IMR-90 (cell line): ENCODE data around the gene ATG9B. TPM values are rescaled to one million over a fixed set of nuclear protein-coding genes. Genes with fewer than 3 reads are reported as not detected.

ENCODE experiments used
- ATAC-seq: fragments of 200-7000 bp; cut with Tn5 transposase; 2 replicates; pipeline ENCODE4 v1.9.1; 2020; ENCODE audit warnings: low read depth, mild to moderate bottlenecking, moderate library complexity
- BruUV-seq: library from RNA; stranded (reverse); fragments of 400-500 nt; replicated peaks from 2 replicates; lab custom pipeline; 2021; lab: Mats Ljungman, UMichigan
- CTCF ChIA-PET: fragments of 300-600 bp; formaldehyde crosslinking; extraction: SDS; loops from one replicate; lab custom pipeline; 2021; ENCODE audit warnings: antibody characterized with exemption; lab: Yijun Ruan, JAX
- POLR2A ChIA-PET: fragments of 300-600 bp; sonication (Branson Sonifier 250); formaldehyde crosslinking; loops from one replicate; lab custom pipeline; 2022; ENCODE audit warnings: antibody characterized with exemption; ENCODE audit not compliant: unreplicated experiment; lab: Charles Lee
- DNase-seq: peaks from one replicate; pipeline ENCODE4 v3.0.0; 2013
- H2AFZ ChIP-seq: replicated peaks from 2 replicates; pipeline ENCODE3; 2013; ENCODE audit warnings: low read length, mild to moderate bottlenecking; ENCODE audit not compliant: poor library complexity
- H2AK5ac ChIP-seq: 2 replicates; pipeline ENCODE4 v1.6.1; 2013; ENCODE audit warnings: low read depth, low read length, inconsistent platforms
- H2AK9ac ChIP-seq: replicated peaks from 2 replicates; pipeline ENCODE3; 2013; ENCODE audit warnings: mild to moderate bottlenecking, low read depth, low read length, moderate library complexity; ENCODE audit not compliant: poor library complexity
- H2BK120ac ChIP-seq: 2 replicates; pipeline ENCODE4 v1.6.1; 2013; ENCODE audit warnings: low read depth, low read length, inconsistent platforms
- H2BK15ac ChIP-seq: 3 replicates; pipeline ENCODE4 v1.6.1; 2013; ENCODE audit warnings: low read depth, low read length, inconsistent platforms
- H2BK20ac ChIP-seq: 2 replicates; pipeline ENCODE4 v1.6.1; 2013; ENCODE audit warnings: low read depth, mild to moderate bottlenecking, inconsistent platforms, low read length, moderate library complexity
- H2BK5ac ChIP-seq: 2 replicates; pipeline ENCODE4 v1.6.1; 2013; ENCODE audit warnings: mild to moderate bottlenecking, low read depth, low read length, inconsistent platforms; ENCODE audit not compliant: poor library complexity, severe bottlenecking
- H3K14ac ChIP-seq: replicated peaks from 2 replicates; pipeline ENCODE4 v1.6.1; 2013; ENCODE audit warnings: low read depth, low read length, inconsistent platforms
- H3K18ac ChIP-seq: 2 replicates; pipeline ENCODE4 v1.6.1; 2013; ENCODE audit warnings: low read depth, low read length, control low read depth
- H3K23ac ChIP-seq: 2 replicates; pipeline ENCODE4 v1.6.1; 2013; ENCODE audit warnings: low read depth, low read length, inconsistent platforms
- H3K27ac ChIP-seq: 2 replicates; pipeline ENCODE4 v1.5.1; 2013; ENCODE audit warnings: mild to moderate bottlenecking, control low read depth, low read length; ENCODE audit not compliant: insufficient read depth
- H3K27me3 ChIP-seq: 2 replicates; pipeline ENCODE4 v1.6.1; 2013; ENCODE audit warnings: low read length; ENCODE audit not compliant: control insufficient read depth, insufficient read depth
- H3K36me3 ChIP-seq: 2 replicates; pipeline ENCODE4 v1.6.1; 2013; ENCODE audit warnings: low read length, mixed read lengths; ENCODE audit not compliant: control insufficient read depth, insufficient read depth
- H3K4ac ChIP-seq: 2 replicates; pipeline ENCODE4 v1.6.1; 2013; ENCODE audit warnings: low read depth, low read length, inconsistent platforms
- H3K4me1 ChIP-seq: 2 replicates; pipeline ENCODE4 v1.6.1; 2013; ENCODE audit warnings: low read length, mixed read lengths; ENCODE audit not compliant: control insufficient read depth, insufficient read depth
- H3K4me2 ChIP-seq: 2 replicates; pipeline ENCODE4 v1.6.1; 2013; ENCODE audit warnings: low read depth, mild to moderate bottlenecking, control low read depth, low read length, moderate library complexity
- H3K4me3 ChIP-seq: 2 replicates; pipeline ENCODE4 v1.5.1; 2013; ENCODE audit warnings: low read depth, mild to moderate bottlenecking, control low read depth, low read length, moderate library complexity; ENCODE audit not compliant: insufficient read depth
- H3K56ac ChIP-seq: 2 replicates; pipeline ENCODE4 v1.6.1; 2013; ENCODE audit warnings: low read length, inconsistent platforms; ENCODE audit not compliant: insufficient read depth; ENCODE audit errors: extremely low read depth
- H3K79me1 ChIP-seq, 2 experiments: 2 replicates each; pipeline ENCODE4 v1.6.1; 2013; ENCODE audit warnings: low read length in 2 of 2, inconsistent platforms in 1 of 2, low read depth in 1 of 2
- H3K9ac ChIP-seq: 2 replicates; pipeline ENCODE4 v1.6.1; 2013; ENCODE audit warnings: low read depth, low read length, control low read depth
- H3K9me1 ChIP-seq: 2 replicates; pipeline ENCODE4 v1.6.1; 2013; ENCODE audit warnings: low read length, inconsistent platforms; ENCODE audit not compliant: insufficient read depth
- H3K9me3 ChIP-seq: 2 replicates; pipeline ENCODE4 v1.6.1; 2013; ENCODE audit warnings: low read length; ENCODE audit not compliant: control insufficient read depth, insufficient read depth
- H4K20me1 ChIP-seq: 2 replicates; pipeline ENCODE4 v1.6.1; 2013; ENCODE audit warnings: low read length, inconsistent platforms; ENCODE audit not compliant: insufficient read depth
- H4K5ac ChIP-seq: 2 replicates; pipeline ENCODE4 v1.6.1; 2013; ENCODE audit warnings: mild to moderate bottlenecking, low read depth, low read length, control low read depth
- H4K8ac ChIP-seq, 2 experiments: 2 replicates each; pipeline ENCODE4 v1.6.1; 2013; ENCODE audit warnings: low read depth in 2 of 2, low read length in 2 of 2, control low read depth in 1 of 2, inconsistent platforms in 1 of 2
- H4K91ac ChIP-seq: 2 replicates; pipeline ENCODE4 v1.6.1; 2013; ENCODE audit warnings: low read depth, low read length, inconsistent platforms; ENCODE audit not compliant: insufficient read depth
- BHLHE40 ChIP-seq: fragments of 150-350 bp; IDR thresholded peaks from 2 replicates; pipeline ENCODE4 v1.6.1; 2016; ENCODE audit warnings: mild to moderate bottlenecking, low read depth, low read length
- NFE2L2 ChIP-seq: fragments of 150-350 bp; IDR thresholded peaks from 2 replicates; pipeline ENCODE4 v1.6.1; 2016; ENCODE audit warnings: low read depth, mild to moderate bottlenecking, low read length
- RAD21 ChIP-seq: IDR thresholded peaks from 2 replicates; pipeline ENCODE4 v1.6.1; 2012; ENCODE audit warnings: low read length, improper control_type of control experiment
- WGBS, 2 experiments: methylation state at CpG; one replicate each; pipeline versions ENCODE4 v1.1.5 to v1.1.7; 2013; ENCODE audit warnings: missing lambda C conversion rate in 2 of 2; ENCODE audit not compliant: insufficient read length in 1 of 2; ENCODE audit errors: extremely low coverage in 2 of 2; 5-methylcytosine and 5-hydroxymethylcytosine counted together
- dilution Hi-C: fragments of 300-500 bp; cut with HindIII; formaldehyde crosslinking; loops from one replicate; pipeline ENCODE4 v1.14.3; 2018; ENCODE audit warnings: low sequenced_read_pairs; ENCODE audit not compliant: unreplicated experiment
- in situ Hi-C: fragments of 300-500 bp; cut with MboI; formaldehyde crosslinking; loops from 3 replicates; pipeline ENCODE4 v1.14.3; 2019; ENCODE audit warnings: low sequenced_read_pairs, inconsistent platforms, mixed read lengths
- intact Hi-C: fragments of 100-400 bp; cut with micrococcal nuclease; formaldehyde crosslinking; loops from 2 replicates; pipeline ENCODE4 v1.10.0; 2022
- polyA plus RNA-seq, 3 experiments: library from polyadenylated mRNA; depleted of rRNA; stranded (reverse); fragments of >200 nt; gene quantifications; 2 replicates each; pipeline ENCODE4 v1.2.3, GENCODE V29; 2012; ENCODE audit warnings: low replicate concordance in 1 of 3
- total RNA-seq: library from RNA; depleted of rRNA; stranded (reverse); fragments of >200 nt; gene quantifications from 2 replicates; pipeline ENCODE4 v1.2.3, GENCODE V29; 2012
- TF ChIP-seq, protein P1 (sequence below): fragments of 150-350 bp; IDR thresholded peaks from 2 replicates; pipeline ENCODE4 v1.6.1; 2016; ENCODE audit warnings: low read depth, mild to moderate bottlenecking, low read length, moderate library complexity, borderline replicate concordance
- TF ChIP-seq, protein P2 (sequence below): conservative IDR thresholded peaks from 2 replicates; pipeline ENCODE4 v1.5.1; 2012; ENCODE audit warnings: mild to moderate bottlenecking, low read depth, low read length, improper control_type of control experiment

ATG9B gene
- total and polyA plus RNA-seq, 2 of the 4 experiments (the other 2 are of a cell fraction) = 0.18 to 0.91 TPM

DNA sequence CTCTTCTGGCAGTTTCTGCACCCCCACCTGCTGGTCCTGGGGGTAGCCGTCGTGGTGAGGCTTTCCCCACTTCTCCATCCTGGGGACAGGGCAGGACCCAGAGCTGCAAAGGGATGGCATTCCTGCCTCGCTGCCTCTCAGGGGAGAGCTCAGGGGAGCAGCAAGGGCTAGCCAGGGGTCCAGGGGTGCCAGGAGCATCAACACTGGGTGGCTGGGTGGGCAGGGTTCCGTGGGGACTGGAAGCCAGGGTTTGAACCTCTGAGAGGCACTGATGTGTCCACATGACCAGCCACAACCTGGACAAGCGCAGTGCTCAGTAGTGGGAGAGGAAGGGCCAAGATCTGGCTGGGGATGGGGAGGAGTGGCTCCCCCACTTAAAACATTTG lies 9.6 kb upstream of the ATG9B start:
- BruUV-seq = no TSS peak
- H3K23ac ChIP-seq = no peak overlapping the region

More for the DNA sequence above, 9.6 kb upstream of the ATG9B start:
- H2AK5ac ChIP-seq = no peak overlapping the region
- H2AK9ac ChIP-seq = peak overlapping the region; percentile 42
- no peak for TF ChIP-seq NFE2L2
- TF ChIP-seq, protein P1, sequence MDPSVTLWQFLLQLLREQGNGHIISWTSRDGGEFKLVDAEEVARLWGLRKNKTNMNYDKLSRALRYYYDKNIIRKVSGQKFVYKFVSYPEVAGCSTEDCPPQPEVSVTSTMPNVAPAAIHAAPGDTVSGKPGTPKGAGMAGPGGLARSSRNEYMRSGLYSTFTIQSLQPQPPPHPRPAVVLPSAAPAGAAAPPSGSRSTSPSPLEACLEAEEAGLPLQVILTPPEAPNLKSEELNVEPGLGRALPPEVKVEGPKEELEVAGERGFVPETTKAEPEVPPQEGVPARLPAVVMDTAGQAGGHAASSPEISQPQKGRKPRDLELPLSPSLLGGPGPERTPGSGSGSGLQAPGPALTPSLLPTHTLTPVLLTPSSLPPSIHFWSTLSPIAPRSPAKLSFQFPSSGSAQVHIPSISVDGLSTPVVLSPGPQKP = no peak
- no peak for TF ChIP-seq BHLHE40
- no peak for TF ChIP-seq RAD21
- TF ChIP-seq, protein P2, sequence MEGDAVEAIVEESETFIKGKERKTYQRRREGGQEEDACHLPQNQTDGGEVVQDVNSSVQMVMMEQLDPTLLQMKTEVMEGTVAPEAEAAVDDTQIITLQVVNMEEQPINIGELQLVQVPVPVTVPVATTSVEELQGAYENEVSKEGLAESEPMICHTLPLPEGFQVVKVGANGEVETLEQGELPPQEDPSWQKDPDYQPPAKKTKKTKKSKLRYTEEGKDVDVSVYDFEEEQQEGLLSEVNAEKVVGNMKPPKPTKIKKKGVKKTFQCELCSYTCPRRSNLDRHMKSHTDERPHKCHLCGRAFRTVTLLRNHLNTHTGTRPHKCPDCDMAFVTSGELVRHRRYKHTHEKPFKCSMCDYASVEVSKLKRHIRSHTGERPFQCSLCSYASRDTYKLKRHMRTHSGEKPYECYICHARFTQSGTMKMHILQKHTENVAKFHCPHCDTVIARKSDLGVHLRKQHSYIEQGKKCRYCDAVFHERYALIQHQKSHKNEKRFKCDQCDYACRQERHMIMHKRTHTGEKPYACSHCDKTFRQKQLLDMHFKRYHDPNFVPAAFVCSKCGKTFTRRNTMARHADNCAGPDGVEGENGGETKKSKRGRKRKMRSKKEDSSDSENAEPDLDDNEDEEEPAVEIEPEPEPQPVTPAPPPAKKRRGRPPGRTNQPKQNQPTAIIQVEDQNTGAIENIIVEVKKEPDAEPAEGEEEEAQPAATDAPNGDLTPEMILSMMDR = no peak
- no peak overlapping the region for H2BK15ac ChIP-seq
- H2BK120ac ChIP-seq = no peak overlapping the region
- intact Hi-C loops = no loop called here
- no peak overlapping the region for H4K5ac ChIP-seq
- POLR2A ChIA-PET = no interaction called here
- peaks cover 30% of the 10 kb centered on the region for H3K36me3 ChIP-seq
- no peak overlapping the region for H3K14ac ChIP-seq
- H4K8ac ChIP-seq = no peak overlapping the region
- no peak overlapping the region for H3K18ac ChIP-seq
- CTCF ChIA-PET = interaction anchor here (0.5 kb wide), 1 partner anchor 22 kb away, joined by 3 read pairs; no protein-coding TSS in a partner anchor
- no peak overlapping the region for H3K9ac ChIP-seq
- in situ Hi-C loops = no loop called here
- peaks cover 7% of the 10 kb centered on the region for H3K9me1 ChIP-seq
- H3K4ac ChIP-seq = no peak overlapping the region
- ATAC-seq = no peak
- dilution Hi-C loops = no loop called here
- H3K4me3 ChIP-seq = no peak overlapping the region
- WGBS, 2 experiments = no CpG with 5 or more reads among the region's 5 CpGs
- H3K4me2 ChIP-seq = no peak overlapping the region
- H2BK5ac ChIP-seq = no peak overlapping the region
- H3K56ac ChIP-seq = no peak overlapping the region
- H3K79me1 ChIP-seq = peaks cover 10 to 28% of the 10 kb centered on the region in 2 experiments; a peak in 3 of 4 replicates
- H2AFZ ChIP-seq = no peak overlapping the region
- H3K9me3 ChIP-seq = no peaks in the 10 kb centered on the region
- no peak overlapping the region for H2BK20ac ChIP-seq
- no peaks in the 10 kb centered on the region for H3K27me3 ChIP-seq
- H3K4me1 ChIP-seq = peaks cover 8% of the 10 kb centered on the region
- DNase-seq = no peak
- H3K27ac ChIP-seq = no peak overlapping the region
- H4K91ac ChIP-seq = no peak overlapping the region
- H4K20me1 ChIP-seq = peaks cover under 1% of the 10 kb centered on the region; the same call in 1 of the 2 replicates
